ENCODE measurements around the gene UCKL1.
A peak's percentile ranks its signal among the peaks of the same experiment; 100 is the strongest.
"Not testable (repeated sequence)": the region's sequence is repeated elsewhere in the genome, so short reads cannot be mapped to it uniquely, and the experiment has no call there.

The UCKL1 gene

GRCh38 chr20:63942969-63943807 is 13.0 kb downstream of the UCKL1 start:
- no peak for DNase-seq (ENCODE audit: low read depth in 2 of 2)

- no peak for DNase-seq (ENCODE audit: low read depth in 2 of 2)
Measured at GRCh38 chr20:63942250-63942951, 13.8 kb downstream of the UCKL1 start.

- DNase-seq (ENCODE audit: low read depth in 2 of 2), result peak in 1 of 2 donors; percentile 29
Measured at GRCh38 chr20:63941282-63942081, 14.7 kb downstream of the UCKL1 start.

GRCh38 chr20:63940472-63941266 is 15.5 kb downstream of the UCKL1 start:
- no peak for DNase-seq (ENCODE audit: low read depth in 2 of 2)

- no peak for DNase-seq (ENCODE audit: low read depth in 2 of 2)
Measured at GRCh38 chr20:63940071-63940471, 16.1 kb downstream of the UCKL1 start.

GRCh38 chr20:63939061-63939935 is 16.9 kb downstream of the UCKL1 start:
- DNase-seq (ENCODE audit: low read depth in 2 of 2), result no peak

- no peak for DNase-seq (ENCODE audit: low read depth in 2 of 2)
Measured at GRCh38 chr20:63937596-63937995, 18.6 kb downstream of the UCKL1 start.

GRCh38 chr20:63935447-63935846 is 20.8 kb downstream of the UCKL1 start:
- no peak for DNase-seq (ENCODE audit: low read depth in 2 of 2)

GRCh38 chr20:63934271-63935068 is 21.7 kb downstream of the UCKL1 start:
- DNase-seq (ENCODE audit: low read depth in 2 of 2), result no peak

GRCh38 chr20:63933646-63934045 is 22.6 kb downstream of the UCKL1 start:
- no peak for DNase-seq (ENCODE audit: low read depth in 2 of 2)

- DNase-seq (ENCODE audit: low read depth in 2 of 2), result no peak
Measured at GRCh38 chr20:63932606-63933160, 23.5 kb downstream of the UCKL1 start.

- no peak for DNase-seq (ENCODE audit: low read depth in 2 of 2)
Measured at GRCh38 chr20:63931735-63932134, 24.5 kb downstream of the UCKL1 start.

GRCh38 chr20:63930971-63931553 is 25.2 kb downstream of the UCKL1 start:
- no peak for DNase-seq (ENCODE audit: low read depth in 2 of 2)

- not testable (repeated sequence) for DNase-seq (ENCODE audit: low read depth in 2 of 2)
Measured at GRCh38 chr20:63929473-63929883, 26.7 kb downstream of the UCKL1 start.

GRCh38 chr20:63929071-63929470 is 27.1 kb downstream of the UCKL1 start:
- no peak for DNase-seq (ENCODE audit: low read depth in 2 of 2)

- DNase-seq (ENCODE audit: low read depth in 2 of 2), result no peak
Measured at GRCh38 chr20:63926298-63926697, 29.9 kb downstream of the UCKL1 start.

- no peak for DNase-seq (ENCODE audit: low read depth in 2 of 2)
Measured at GRCh38 chr20:63924241-63924640, 32.0 kb downstream of the UCKL1 start.

- DNase-seq (ENCODE audit: low read depth in 2 of 2), result no peak
Measured at GRCh38 chr20:63923651-63924050, 32.6 kb downstream of the UCKL1 start.

GRCh38 chr20:63920226-63920625 is 36.0 kb downstream of the UCKL1 start:
- DNase-seq (ENCODE audit: low read depth in 2 of 2), result no peak

Measured in stimulated activated CD4-positive, alpha-beta T cell treated with anti-CD3 and anti-CD28 coated beads, Interleukin-1b, Interleukin-23, amount 100 ng/mL, for 4 hours (primary cell).